ENCODE results near the gene NADSYN1.

NADSYN1 gene

GRCh38 chr11:71433648-71434450, 19.2 kb upstream of the NADSYN1 start:
- no peak for DNase-seq (ENCODE audit: low read depth in 2 of 3, low spot score in 1 of 3)

GRCh38 chr11:71434576-71435130, 18.4 kb upstream of the NADSYN1 start:
- no peak for DNase-seq (ENCODE audit: low read depth in 2 of 3, low spot score in 1 of 3)

GRCh38 chr11:71435278-71435951, 17.6 kb upstream of the NADSYN1 start:
- DNase-seq (ENCODE audit: low read depth in 2 of 3, low spot score in 1 of 3) = no peak

GRCh38 chr11:71436861-71437260, 16.1 kb upstream of the NADSYN1 start:
- DNase-seq (ENCODE audit: low read depth in 2 of 3, low spot score in 1 of 3) = no peak

- DNase-seq (ENCODE audit: low read depth in 2 of 3, low spot score in 1 of 3) = no peak
These were observed 15.6 kb upstream of the NADSYN1 start for GRCh38 chr11:71437399-71437798.

- no peak for DNase-seq (ENCODE audit: low read depth in 2 of 3, low spot score in 1 of 3)
These were observed 15.1 kb upstream of the NADSYN1 start for GRCh38 chr11:71437879-71438278.

GRCh38 chr11:71438650-71439049, 14.4 kb upstream of the NADSYN1 start:
- DNase-seq (ENCODE audit: low read depth in 2 of 3, low spot score in 1 of 3) = no peak

- no peak for DNase-seq (ENCODE audit: low read depth in 2 of 3, low spot score in 1 of 3)
These were observed 12.8 kb upstream of the NADSYN1 start for GRCh38 chr11:71440021-71440755.

- no peak for DNase-seq (ENCODE audit: low read depth in 2 of 3, low spot score in 1 of 3)
These were observed 11.8 kb upstream of the NADSYN1 start for GRCh38 chr11:71441251-71441650.

- no peak for DNase-seq (ENCODE audit: low read depth in 2 of 3, low spot score in 1 of 3)
These were observed 10.9 kb upstream of the NADSYN1 start for GRCh38 chr11:71442123-71442522.

- no peak for DNase-seq (ENCODE audit: low read depth in 2 of 3, low spot score in 1 of 3)
These were observed 10.1 kb upstream of the NADSYN1 start for GRCh38 chr11:71442880-71443279.

- DNase-seq (ENCODE audit: low read depth in 2 of 3, low spot score in 1 of 3) = no peak
These were observed 9.1 kb upstream of the NADSYN1 start for GRCh38 chr11:71443736-71444445.

- no peak for DNase-seq (ENCODE audit: low read depth in 2 of 3, low spot score in 1 of 3)
These were observed 8.2 kb upstream of the NADSYN1 start for GRCh38 chr11:71444811-71445210.

- DNase-seq (ENCODE audit: low read depth in 2 of 3, low spot score in 1 of 3) = no peak
These were observed 6.9 kb upstream of the NADSYN1 start for GRCh38 chr11:71446150-71446549.

- no peak for DNase-seq (ENCODE audit: low read depth in 2 of 3, low spot score in 1 of 3)
These were observed 5.9 kb upstream of the NADSYN1 start for GRCh38 chr11:71446942-71447688.

GRCh38 chr11:71447791-71448256, 5.2 kb upstream of the NADSYN1 start:
- peak in 1 of 3 donors; percentile 23 for DNase-seq (ENCODE audit: low read depth in 2 of 3, low spot score in 1 of 3)

GRCh38 chr11:71448257-71449171, 4.5 kb upstream of the NADSYN1 start, which contains the start of gene DHCR7:
DHCR7 (minus strand) TSS chr11:71448393; CDS start chr11:71444952, 3,441 bp downstream.
- DNase-seq (ENCODE audit: low read depth in 2 of 3, low spot score in 1 of 3) = peak; percentile 85 to 93 (median 89)

GRCh38 chr11:71449596-71449995, 3.4 kb upstream of the NADSYN1 start:
- no peak for DNase-seq (ENCODE audit: low read depth in 2 of 3, low spot score in 1 of 3)

GRCh38 chr11:71450507-71450906, 2.5 kb upstream of the NADSYN1 start:
- DNase-seq (ENCODE audit: low read depth in 2 of 3, low spot score in 1 of 3) = no peak

All from stimulated activated CD4-positive, alpha-beta T cell treated with anti-CD3 and anti-CD28 coated beads, Interleukin-12 subunit alpha, Interleukin-12 subunit beta, amount 100 ng/mL, for 48 hours (primary cell).